Kidney (tissue), 14 donors: ENCODE data around the gene HOXD4. TPM values are rescaled to one million over a fixed set of nuclear protein-coding genes. Genes with fewer than 3 reads are reported as not detected.

Source experiments
- DNase-seq, 5 donors: peaks; one replicate each; pipeline ENCODE4 v3.0.0-alpha.2; 2013 to 2020
- FAIRE-seq: peaks from 2 replicates; lab custom pipeline; 2012; peaks lifted over from hg19 to GRCh38; lab: Jason Lieb, UNC
- H3K27ac ChIP-seq, 2 donors: one replicate each; pipeline ENCODE4 v1.7.0; 2013; ENCODE audit warnings: low read depth in 2 of 2, low read length in 2 of 2, inconsistent platforms in 1 of 2
- H3K27me3 ChIP-seq: one replicate; pipeline ENCODE4 v1.7.1; 2013; ENCODE audit warnings: low read length, inconsistent platforms; ENCODE audit not compliant: control insufficient read depth, insufficient read depth
- H3K36me3 ChIP-seq, 3 donors: one replicate each; pipeline versions ENCODE4 v1.7.0 to v1.7.1; 2013; ENCODE audit warnings: low read length in 3 of 3, control low read depth in 1 of 3, inconsistent platforms in 1 of 3; ENCODE audit not compliant: insufficient read depth in 3 of 3, control insufficient read depth in 2 of 3
- H3K4me1 ChIP-seq, 3 donors: one replicate each; pipeline versions ENCODE4 v1.7.0 to v1.7.1; 2013; ENCODE audit warnings: low read length in 3 of 3, inconsistent platforms in 1 of 3, low read depth in 1 of 3; ENCODE audit not compliant: control insufficient read depth in 2 of 3, insufficient read depth in 2 of 3
- H3K4me3 ChIP-seq, 3 donors: one replicate each; pipeline versions ENCODE4 v1.7.0 to v1.8.1; 2013; ENCODE audit warnings: low read length in 3 of 3, control low read depth in 1 of 3, inconsistent platforms in 1 of 3
- H3K9ac ChIP-seq, 3 donors: one replicate each; pipeline versions ENCODE4 v1.7.0 to v1.7.1; 2013; ENCODE audit warnings: low read length in 3 of 3, control low read depth in 1 of 3, inconsistent platforms in 1 of 3
- H3K9me3 ChIP-seq, 3 donors: one replicate each; pipeline versions ENCODE4 v1.7.0 to v1.7.1; 2013; ENCODE audit warnings: low read length in 3 of 3, control low read depth in 1 of 3, inconsistent platforms in 1 of 3; ENCODE audit not compliant: control insufficient read depth in 2 of 3, insufficient read depth in 1 of 3
- intact Hi-C: fragments of 100-400 bp; cut with DNase I; formaldehyde crosslinking; loops from one replicate; pipeline ENCODE4 v1.11.1; 2022
- polyA plus RNA-seq: library from polyadenylated mRNA; stranded (reverse); fragments of 350-450 nt; fragmentation: Illumina TruSeq; extraction: RNeasy Lipid Tissue Mini Kit (QIAGEN cat#74804); gene quantifications from one replicate; pipeline ENCODE4 v1.2.3, GENCODE V29; 2014; ENCODE audit warnings: low read depth, low replicate concordance; ENCODE audit not compliant: insufficient read depth
- total RNA-seq: library from RNA; stranded (reverse); fragmentation: NEBNext Ultra II Directional; extraction: Animal tissue kit (Norgen Biotek cat#: 25700); gene quantifications from one replicate; pipeline ENCODE4 v1.2.1, GENCODE V29; 2021
- TF ChIP-seq, protein P1 (sequence below): IDR thresholded peaks from 3 replicates; pipeline ENCODE4 v1.5.1; 2012; ENCODE audit warnings: mild to moderate bottlenecking, moderate library complexity, borderline replicate concordance; ENCODE audit not compliant: insufficient read depth; ENCODE audit errors: extremely low read depth
- donor health status: control.
- donor health status: control.
- donor health status: control.
- donor health status: control.
- donor health status: control.
- donor health status: DM: yes; HTN: yes; CAD: no.
- donor health status: Normal renal cell carcinoma (clear cell type).

The HOXD4 gene
- total and polyA plus RNA-seq, 2 donors from 2014 or later: 12.1 to 27.8 TPM

DNA sequence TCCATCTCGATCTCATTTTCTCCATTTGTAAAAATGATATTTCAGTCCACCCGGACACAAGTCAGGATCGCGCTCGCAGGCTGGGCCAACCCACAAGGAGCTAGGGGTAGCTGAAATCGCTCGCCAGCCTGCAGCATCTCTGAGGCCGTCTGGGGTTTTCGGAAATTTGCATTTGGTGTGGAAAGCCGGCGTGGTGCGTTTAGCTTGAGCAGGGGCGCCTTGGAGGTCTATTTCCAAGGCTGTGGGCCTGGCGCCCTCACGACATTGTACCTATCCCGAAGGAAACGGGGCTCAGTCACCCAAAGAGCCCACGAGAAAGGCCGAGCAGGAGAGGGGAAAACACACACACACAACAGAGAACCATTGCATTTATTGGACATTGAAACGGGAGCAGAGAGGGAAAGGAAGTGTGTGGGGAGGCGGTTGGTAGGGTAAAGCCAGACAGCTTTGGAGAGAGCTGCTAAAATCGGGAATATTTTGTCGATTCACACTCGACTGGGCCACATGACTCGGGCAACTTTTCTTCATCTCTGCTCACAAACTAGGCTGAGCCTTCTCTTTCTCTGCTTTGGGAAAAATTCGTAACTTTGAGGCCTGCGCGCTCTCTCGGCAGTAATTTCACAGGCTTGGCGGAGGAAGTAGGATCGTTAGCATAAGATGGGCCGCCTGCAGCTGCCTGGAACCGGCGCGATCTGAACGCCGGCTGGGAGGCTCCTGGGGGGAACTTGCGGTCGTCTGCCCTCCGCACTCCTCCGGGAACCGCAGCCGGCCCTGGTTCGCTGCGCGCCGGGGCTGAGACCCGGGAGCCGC is 23.0 kb upstream of the HOXD4 start:
- H3K27ac ChIP-seq: peak overlapping the region; percentile 89 to 94
- H3K4me3 ChIP-seq: peak overlapping the region; percentile 76 to 85 (median 77)
- H3K4me1 ChIP-seq: peaks cover 2 to 10% (median 10%) of the 10 kb centered on the region in 3 donors
- peak overlapping the region; percentile 18 to 84 (median 76) for H3K9ac ChIP-seq
- no peaks in the 10 kb centered on the region for H3K9me3 ChIP-seq
- peak in 2 of 5 donors; percentile 66 to 87 for DNase-seq
- FAIRE-seq: no peak
- H3K27me3 ChIP-seq: no peaks in the 10 kb centered on the region
- no peaks in the 10 kb centered on the region for H3K36me3 ChIP-seq
- TF ChIP-seq, protein P1, sequence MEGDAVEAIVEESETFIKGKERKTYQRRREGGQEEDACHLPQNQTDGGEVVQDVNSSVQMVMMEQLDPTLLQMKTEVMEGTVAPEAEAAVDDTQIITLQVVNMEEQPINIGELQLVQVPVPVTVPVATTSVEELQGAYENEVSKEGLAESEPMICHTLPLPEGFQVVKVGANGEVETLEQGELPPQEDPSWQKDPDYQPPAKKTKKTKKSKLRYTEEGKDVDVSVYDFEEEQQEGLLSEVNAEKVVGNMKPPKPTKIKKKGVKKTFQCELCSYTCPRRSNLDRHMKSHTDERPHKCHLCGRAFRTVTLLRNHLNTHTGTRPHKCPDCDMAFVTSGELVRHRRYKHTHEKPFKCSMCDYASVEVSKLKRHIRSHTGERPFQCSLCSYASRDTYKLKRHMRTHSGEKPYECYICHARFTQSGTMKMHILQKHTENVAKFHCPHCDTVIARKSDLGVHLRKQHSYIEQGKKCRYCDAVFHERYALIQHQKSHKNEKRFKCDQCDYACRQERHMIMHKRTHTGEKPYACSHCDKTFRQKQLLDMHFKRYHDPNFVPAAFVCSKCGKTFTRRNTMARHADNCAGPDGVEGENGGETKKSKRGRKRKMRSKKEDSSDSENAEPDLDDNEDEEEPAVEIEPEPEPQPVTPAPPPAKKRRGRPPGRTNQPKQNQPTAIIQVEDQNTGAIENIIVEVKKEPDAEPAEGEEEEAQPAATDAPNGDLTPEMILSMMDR: no peak
- intact Hi-C loops: loop anchor here (10.0 kb wide), 2 partner anchors 516 to 1026 kb away; no protein-coding TSS in a partner anchor

DNA sequence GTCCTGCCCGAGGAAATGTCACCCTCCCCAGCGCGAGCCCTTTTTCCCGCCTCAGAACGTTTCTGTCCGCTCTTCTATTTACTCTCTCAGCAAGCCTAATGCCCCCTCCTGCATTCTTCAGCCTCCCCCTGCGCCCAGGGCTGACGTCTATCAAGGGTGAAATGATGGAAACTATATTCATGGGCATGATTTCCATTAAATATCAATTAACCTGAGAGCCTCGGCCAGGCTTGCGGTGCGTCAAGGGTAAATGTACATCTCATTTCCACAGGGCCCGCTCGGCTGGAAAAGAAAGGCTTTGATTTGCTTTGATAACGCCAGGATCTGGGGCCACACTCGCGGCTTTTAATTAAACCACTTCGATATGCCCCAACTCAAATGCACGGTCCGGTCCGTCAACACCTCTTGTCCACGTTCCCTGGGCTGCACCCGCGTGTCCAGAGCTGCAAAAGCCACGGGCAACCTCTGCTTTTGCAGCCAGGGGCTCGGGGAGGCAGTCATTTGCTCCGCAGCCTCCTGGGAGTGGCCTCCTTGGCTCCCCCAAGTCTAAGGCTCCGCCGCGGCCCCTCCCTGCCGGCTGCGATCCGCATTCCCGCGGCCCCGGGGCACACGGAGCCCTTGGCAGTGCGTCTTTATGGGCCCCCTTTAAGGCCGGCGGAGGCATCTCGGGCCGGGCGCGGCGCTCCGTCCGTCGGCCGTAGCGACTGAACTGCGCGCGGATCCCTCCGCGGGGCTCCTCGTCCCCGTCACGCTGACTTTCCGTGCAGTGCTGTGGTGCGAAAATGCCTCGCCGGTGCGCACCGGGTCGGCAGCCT is 22.2 kb upstream of the HOXD4 start, which contains the start of gene HOXD8:
Gene HOXD8, plus strand, starts transcription at position 724 of the 815 bp plus-strand sequence. CDS start 662 bp downstream, outside the sequence.
- peak within 1 kb of the TSS; percentile 21 to 84 (median 81) for H3K9ac ChIP-seq
- DNase-seq (peak; percentile 91 to 96 (median 95)), FAIRE-seq (no peak)
- no peaks in the 10 kb centered on the region for H3K27me3 ChIP-seq
- TF ChIP-seq, protein P1: no peak
- H3K36me3 ChIP-seq: no peaks in the 10 kb centered on the region
- peak within 1 kb of the TSS; percentile 76 to 85 (median 77) for H3K4me3 ChIP-seq
- peaks cover 5 to 12% (median 10%) of the 10 kb centered on the region in 3 donors for H3K4me1 ChIP-seq
- intact Hi-C loops: loop anchor here (10.0 kb wide), 2 partner anchors 516 to 1026 kb away; no protein-coding TSS in a partner anchor
- peak within 1 kb of the TSS; percentile 89 to 94 for H3K27ac ChIP-seq
- no peaks in the 10 kb centered on the region for H3K9me3 ChIP-seq

DNA sequence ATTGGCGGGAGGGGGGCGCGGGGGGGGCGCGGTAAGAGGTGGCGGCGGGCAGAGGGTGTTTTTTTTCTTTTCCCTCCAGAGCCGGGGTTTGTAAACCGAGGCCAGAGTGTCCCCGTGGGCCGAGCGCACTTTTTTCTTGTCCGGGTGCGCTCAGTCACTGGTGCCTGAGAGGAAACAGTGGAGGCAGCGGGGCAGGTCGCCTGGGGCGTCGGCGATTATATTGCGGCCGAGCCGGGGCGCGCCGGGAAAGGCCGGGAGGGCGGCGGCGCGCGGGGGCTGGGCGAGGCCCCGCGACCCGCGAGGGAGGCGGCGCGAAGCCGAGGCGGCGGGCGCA is 21.6 kb upstream of the HOXD4 start:
- Histone ChIP-seq H3K27me3 (no peaks in the 10 kb centered on the region), H3K9me3 (no peaks in the 10 kb centered on the region), H3K4me3 (peak overlapping the region in 1 of 3 donors; percentile 85), H3K9ac (peak overlapping the region in 1 of 3 donors; percentile 81), H3K4me1 (peaks cover 5 to 12% (median 10%) of the 10 kb centered on the region in 3 donors), H3K36me3 (no peaks in the 10 kb centered on the region), H3K27ac (peak overlapping the region; percentile 89 to 94)
- no peak for FAIRE-seq
- DNase-seq: peak in 1 of 5 donors; percentile 91
- TF ChIP-seq, protein P1: no peak
- intact Hi-C loops: loop anchor here (10.0 kb wide), 2 partner anchors 515 to 1025 kb away; no protein-coding TSS in a partner anchor
